AG09319 (cell line): ENCODE measurements around the gene UBXN4.

Experiments used
- DNase-seq: peaks from one replicate; pipeline ENCODE4 v3.0.0-alpha.2; 2010; ENCODE audit warnings: low read depth; ENCODE audit errors: extremely low read depth
- TF ChIP-seq, protein P1 (sequence below): IDR thresholded peaks from 2 replicates; pipeline ENCODE4 v1.5.1; 2011; ENCODE audit warnings: low read depth, mild to moderate bottlenecking, inconsistent platforms, low read length, moderate library complexity

UBXN4 gene

DNA sequence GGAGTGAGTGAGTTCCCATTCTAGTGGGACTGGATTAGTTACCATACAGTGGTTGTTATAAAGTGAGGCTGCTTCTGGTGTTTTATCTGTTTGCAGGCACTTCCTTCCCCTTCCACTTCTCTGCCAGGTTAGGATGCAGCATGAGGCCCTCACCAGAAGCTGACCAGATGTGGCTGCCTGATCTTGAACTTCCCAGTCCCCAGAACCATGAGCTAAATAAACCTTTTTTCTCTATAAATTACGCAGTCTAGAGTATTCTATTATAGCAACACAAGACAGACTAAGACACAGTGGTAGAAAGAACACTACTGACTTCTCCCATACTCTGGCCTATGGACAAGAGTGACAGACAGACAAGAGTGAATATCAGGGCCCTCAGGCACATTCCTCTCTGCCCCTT is 81.2 kb downstream of the UBXN4 start:
- no peak for DNase-seq
- TF ChIP-seq, protein P1, sequence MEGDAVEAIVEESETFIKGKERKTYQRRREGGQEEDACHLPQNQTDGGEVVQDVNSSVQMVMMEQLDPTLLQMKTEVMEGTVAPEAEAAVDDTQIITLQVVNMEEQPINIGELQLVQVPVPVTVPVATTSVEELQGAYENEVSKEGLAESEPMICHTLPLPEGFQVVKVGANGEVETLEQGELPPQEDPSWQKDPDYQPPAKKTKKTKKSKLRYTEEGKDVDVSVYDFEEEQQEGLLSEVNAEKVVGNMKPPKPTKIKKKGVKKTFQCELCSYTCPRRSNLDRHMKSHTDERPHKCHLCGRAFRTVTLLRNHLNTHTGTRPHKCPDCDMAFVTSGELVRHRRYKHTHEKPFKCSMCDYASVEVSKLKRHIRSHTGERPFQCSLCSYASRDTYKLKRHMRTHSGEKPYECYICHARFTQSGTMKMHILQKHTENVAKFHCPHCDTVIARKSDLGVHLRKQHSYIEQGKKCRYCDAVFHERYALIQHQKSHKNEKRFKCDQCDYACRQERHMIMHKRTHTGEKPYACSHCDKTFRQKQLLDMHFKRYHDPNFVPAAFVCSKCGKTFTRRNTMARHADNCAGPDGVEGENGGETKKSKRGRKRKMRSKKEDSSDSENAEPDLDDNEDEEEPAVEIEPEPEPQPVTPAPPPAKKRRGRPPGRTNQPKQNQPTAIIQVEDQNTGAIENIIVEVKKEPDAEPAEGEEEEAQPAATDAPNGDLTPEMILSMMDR: no peak

DNA sequence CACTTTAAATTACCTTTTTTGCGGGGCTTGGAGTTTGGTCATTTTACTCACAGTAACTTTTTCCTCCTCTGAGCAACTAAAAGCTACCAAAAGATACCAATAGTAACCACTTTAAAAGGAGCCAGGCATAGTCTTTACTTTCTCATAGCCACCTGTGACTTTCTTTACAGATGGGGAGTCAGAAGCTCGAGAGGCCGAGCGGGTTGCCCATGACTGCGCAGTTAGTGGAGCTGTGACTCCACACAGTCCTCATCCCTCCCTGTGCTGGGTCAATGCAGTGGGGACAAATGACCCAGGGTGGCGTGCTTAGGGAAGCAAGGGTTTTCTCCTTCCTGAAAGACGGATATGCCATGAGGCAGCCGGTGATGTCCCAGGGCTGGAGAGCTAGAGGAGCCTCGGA is 83.5 kb downstream of the UBXN4 start:
- TF ChIP-seq, protein P1: no peak
- no peak for DNase-seq

- TF ChIP-seq, protein P1: no peak
- no peak for DNase-seq
Measured at GRCh38 chr2:135825550-135826176, 84.0 kb downstream of the UBXN4 start.

DNA sequence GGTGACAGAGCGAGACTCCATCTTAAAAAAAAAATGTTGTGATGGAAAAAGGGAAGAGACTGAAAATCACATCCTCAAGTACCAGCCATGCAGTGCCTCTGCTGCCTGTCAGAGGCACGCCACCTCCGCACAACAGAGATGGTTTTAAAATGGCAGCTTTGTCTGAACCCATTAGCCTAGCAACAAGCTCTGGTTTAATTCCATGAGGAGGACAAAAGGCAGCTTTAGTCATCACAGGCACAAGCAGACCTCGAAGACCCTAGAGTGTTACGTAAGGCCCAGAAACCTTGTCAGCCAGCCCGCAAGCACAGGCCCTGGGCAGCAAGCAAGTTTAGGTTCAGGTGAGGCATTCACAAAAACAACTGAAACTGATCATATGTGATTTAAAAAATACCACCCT is 84.9 kb downstream of the UBXN4 start:
- TF ChIP-seq, protein P1: no peak
- DNase-seq: no peak

GRCh38 chr2:135829378-135830135 is 87.9 kb downstream of the UBXN4 start:
- TF ChIP-seq, protein P1: no peak
- no peak for DNase-seq

DNA sequence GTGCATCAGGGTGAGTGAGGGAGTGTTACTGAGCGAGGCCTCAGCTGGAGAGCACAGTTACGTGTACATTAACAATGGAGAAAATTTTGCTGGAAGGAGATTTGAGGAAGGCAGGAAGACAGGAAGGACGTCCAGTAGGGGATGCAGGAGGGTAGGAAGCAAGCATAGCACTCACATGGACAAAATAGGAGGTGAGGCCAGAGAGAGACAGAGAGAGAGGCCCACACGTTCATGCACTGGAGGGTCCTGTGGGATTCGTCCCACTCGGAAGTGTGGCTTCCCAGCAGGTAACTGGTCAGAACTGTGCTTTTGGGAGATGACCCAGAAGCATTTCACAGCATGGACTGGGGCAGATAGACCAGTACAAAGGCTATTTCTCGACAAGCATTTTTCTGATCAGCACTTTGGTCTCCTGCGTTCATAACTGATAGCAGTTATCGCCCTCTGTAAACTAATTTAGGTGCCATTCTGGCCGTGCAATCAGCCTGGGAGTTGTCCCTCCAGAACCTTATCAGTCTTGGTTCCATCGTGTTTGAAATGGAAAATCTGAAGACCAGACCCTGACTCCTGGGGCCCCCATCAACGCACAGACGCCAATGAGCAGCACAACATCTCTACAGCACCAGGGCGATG is 89.6 kb downstream of the UBXN4 start:
- no peak for DNase-seq
- TF ChIP-seq, protein P1: no peak

DNA sequence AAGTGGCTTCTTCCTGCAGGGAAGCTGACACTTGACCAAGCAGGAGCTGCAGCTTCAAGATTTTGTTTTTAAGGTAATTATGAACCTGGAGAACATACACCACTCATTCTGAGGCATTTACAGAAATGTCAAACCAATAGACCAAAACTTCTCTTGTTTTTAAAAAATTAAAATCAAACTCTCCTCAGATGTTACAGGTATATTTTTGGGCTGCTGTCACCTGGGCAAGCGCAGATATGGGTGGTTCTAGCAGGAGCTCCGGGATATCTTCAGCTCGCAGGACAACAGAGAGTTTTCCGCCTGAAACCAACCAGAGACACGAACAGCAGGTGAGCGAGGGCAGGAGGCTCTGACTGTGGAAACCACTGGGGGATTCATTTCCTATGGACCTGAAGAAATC is 91.2 kb downstream of the UBXN4 start:
- TF ChIP-seq, protein P1: no peak
- no peak for DNase-seq
